G401.6 (cell line): ENCODE measurements around the gene PLEKHA8.

ENCODE experiments used
- FAIRE-seq: peaks from 2 replicates; lab custom pipeline; 2012; peaks lifted over from hg19 to GRCh38; lab: Jason Lieb, UNC

Gene PLEKHA8

GRCh38 chr7:30026229-30027064 is 1.8 kb upstream of the PLEKHA8 start, which contains the start of gene FKBP14:
Gene FKBP14, minus strand, starts transcription at chr7:30026702. Its CDS starts 194 bp downstream, at chr7:30026508.
- FAIRE-seq, result peak; percentile 99

GRCh38 chr7:30027065-30027456 is 1.2 kb upstream of the PLEKHA8 start:
- FAIRE-seq, result peak; percentile 76

DNA sequence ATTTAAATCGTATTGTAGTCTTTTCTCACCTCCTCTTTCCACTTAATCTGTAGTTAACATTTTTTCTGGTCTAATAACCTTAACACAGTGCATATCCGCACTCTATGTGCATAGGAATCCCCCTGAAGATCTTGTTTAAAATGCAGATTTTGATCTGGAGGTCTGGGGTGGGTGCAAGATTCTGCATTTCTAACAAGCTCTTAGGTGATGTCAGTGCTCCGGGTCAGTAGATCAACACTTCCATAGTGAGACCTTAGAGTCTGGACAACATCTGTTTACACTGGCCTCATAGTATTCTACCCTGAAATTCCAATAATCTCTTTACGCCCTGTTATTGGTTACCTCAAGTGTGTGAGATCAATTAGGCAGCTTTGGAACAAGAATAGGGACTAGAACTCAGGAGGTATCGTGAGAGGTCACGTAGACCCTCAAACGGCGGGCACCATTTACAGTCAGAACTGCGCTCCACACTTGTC is 434 bp upstream of the PLEKHA8 start:
- no peak for FAIRE-seq

DNA sequence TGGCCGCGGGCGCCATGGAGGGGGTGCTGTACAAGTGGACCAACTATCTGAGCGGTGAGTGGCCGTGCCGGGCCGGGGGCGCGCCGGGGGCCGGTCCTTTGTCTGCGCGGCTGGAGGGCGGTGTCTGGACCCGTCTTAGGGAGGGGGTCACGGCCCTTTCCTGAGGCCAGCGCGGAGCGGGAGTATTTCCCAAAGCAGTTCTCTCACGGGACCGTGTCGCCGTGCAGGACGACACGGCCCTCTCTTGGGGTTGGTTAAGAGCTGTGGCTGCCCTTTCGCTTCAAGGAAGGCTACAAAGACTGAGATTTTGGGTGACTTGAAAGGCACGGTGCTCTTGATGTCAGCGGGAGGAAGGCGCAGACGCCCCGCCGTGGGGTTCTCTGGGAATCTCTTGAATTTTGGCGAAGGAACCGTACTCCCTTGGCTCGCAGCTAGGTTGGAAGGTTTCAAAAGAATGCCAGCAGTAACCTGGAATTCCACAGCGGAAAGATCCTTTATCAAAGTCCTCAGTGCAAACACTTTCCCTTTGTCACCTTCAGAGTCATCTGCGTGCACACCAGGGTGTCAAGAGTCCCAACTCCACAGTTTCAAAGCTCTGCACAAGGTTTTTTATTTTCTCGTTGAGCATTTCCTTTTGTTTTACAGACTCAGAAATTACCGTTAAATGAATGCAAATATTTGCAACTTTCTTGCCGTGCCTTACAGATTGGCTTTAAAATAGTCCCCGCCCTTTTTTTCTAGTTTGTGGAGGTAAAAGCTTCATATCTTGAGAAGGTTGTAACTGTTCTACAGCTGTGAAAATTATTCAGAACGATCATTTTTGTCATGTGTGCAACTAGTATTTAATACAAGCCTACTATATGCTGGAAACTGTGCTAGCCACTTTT is 780 bp downstream of the PLEKHA8 start:
- FAIRE-seq, result peak; percentile 51

- no peak for FAIRE-seq
These were observed 1.5 kb downstream of the PLEKHA8 start for GRCh38 chr7:30029696-30030095.

GRCh38 chr7:30032310-30033125 is 4.3 kb downstream of the PLEKHA8 start:
- peak; percentile 34 for FAIRE-seq

DNA sequence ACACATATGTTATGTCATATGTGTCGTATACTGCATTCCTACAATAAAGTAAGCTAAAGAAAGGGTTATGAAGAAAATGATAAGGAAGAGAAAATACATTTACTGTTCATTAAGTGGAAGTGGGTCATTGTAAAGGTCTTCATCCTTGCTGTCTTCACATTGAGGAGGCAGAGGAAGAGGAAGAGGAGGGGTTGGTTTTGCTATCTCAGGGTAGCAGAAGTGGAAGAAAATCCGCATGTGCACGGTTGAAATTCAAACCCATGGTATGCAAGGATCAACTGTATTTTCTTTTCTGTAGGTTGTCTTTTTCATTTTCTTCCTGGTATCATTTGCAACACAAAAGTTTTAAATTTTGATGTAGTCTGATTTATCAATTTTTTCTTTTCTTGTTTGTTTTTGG is 6.3 kb downstream of the PLEKHA8 start:
- no peak for FAIRE-seq

GRCh38 chr7:30036220-30036619 is 8.0 kb downstream of the PLEKHA8 start:
- no peak for FAIRE-seq

DNA sequence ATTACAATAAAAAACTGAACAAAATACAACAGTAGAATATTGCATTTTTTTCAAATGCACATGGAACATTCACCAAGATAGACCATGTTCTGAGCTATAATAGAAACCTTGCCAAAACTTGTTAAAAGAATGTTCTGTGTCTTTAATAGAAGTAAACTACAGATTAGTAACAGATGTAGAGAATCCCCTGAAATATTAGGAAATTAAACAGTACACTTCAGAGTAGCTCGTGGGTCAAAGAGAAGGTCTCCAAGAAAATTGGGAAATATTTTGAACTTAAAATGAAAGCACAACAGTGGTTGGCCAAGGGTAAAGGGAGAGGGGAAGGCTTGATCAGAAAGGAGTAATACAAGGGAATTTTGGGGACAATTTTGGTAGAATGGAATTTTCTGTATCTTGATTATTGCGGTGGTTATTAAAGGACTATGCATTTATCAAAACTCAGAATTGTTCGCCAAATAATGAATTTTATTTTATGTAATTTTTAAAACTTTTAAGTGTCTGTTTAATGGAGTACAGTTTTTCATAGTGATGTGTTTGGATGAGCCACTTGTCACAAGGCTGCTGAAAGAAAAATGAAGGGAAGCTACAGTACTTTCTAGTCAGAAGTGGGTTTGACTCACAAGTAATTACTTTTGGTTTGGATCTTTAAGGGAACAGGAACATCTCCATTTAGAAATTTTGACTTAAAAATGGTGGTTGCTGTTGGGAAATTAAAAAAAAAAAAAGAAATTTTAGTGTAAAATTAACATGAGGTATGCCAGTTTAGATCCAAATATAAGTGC is 10.2 kb downstream of the PLEKHA8 start:
- peak; percentile 75 for FAIRE-seq

- no peak for FAIRE-seq
These were observed 12.7 kb downstream of the PLEKHA8 start for GRCh38 chr7:30040938-30041337.

DNA sequence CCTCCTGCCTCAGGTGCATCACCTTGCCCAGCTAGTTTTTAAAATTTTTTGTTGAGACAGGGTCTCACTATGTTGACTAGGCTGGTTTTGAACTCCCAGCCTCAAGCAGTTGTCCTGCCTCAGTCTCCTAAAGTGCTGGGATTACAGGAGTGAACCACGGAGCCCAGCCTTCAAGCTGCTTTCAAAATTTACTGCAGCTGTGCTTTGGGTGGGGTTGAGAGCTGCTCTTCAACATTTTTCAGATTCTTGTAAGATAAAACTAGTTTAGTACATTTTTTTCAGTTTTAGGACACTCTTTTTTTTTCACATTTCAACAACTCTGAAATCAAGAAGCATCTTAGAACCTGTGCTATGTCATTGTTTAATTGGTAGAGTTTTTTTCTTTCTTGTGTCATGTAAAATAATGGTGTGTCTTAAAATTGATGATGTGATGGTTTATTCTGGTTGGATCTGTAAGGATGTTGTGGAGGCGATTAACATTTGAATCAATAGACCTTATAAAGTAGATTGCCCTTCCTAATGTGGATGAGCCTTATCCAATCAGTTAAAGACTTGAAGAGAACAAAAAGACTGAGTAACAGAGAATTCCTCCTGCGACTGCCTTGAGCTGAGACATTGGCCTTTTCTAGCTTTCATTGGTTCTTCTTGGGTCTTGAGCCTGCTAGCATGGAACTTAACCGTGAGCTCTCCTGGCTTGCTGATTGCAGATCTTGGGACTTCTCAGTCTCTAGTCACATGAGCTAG is 13.5 kb downstream of the PLEKHA8 start:
- no peak for FAIRE-seq

- no peak for FAIRE-seq
These were observed 18.0 kb downstream of the PLEKHA8 start for GRCh38 chr7:30046127-30046770.

- FAIRE-seq, result no peak
These were observed 18.9 kb downstream of the PLEKHA8 start for GRCh38 chr7:30047124-30047523.

DNA sequence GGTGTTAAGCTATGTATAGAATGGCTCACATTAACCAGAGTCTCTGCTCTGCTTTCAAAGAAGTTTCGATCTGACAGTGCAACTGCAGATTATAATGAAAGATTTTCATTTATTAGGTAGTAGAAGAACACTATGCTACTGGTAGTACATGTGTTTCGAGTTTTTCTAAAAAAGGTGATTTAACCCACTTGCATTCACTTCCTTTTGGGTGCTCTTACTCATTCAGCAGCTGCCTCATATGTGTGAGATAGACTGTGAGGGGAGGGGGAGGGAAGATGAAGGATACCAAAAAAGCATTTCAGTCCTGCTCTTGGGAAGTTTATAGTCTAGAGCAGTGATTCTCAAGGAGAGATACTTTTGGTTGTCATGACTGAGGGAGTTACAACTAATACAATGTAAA is 20.4 kb downstream of the PLEKHA8 start:
- FAIRE-seq, result no peak

- no peak for FAIRE-seq
These were observed 21.0 kb downstream of the PLEKHA8 start for GRCh38 chr7:30049173-30049572.

DNA sequence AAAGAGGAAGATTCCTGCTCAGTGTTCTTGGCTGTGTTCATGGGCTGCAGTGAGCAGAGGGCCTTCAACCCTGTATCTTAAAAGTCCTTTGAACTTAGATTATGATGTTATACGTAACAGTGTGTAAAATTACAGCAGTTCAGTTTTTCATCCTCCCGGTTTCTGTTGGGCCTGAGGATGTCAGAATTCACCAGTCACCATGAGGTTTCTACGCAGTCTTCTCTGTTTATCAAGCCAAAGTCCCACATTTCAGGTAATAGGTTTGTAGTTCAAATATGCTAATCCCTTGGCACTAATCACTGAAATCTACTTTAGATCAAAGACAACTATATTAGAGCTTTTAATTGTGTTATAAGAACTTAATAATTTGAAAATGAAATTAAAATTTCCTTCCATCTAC is 24.9 kb downstream of the PLEKHA8 start:
- peak; percentile 13 for FAIRE-seq

GRCh38 chr7:30057741-30058140 is 29.5 kb downstream of the PLEKHA8 start:
- no peak for FAIRE-seq

DNA sequence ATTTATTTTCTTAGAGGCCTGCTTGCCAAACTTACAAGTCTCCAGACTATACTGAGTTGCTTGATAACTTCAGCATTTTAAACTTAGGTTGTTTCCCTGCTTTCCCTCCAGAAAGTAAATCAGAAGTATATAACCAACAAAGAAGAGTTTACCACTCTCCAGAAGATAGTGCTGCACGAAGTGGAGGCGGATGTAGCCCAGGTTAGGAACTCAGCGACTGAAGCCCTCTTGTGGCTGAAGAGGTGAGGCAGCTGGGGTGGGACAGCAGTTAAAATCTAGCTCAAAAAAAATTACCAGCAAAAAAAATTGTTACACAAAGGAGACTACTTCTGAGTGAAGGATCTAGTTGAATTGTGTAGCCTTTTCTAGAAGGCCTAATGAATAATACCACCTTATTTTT is 33.6 kb downstream of the PLEKHA8 start:
- FAIRE-seq, result peak; percentile 94

DNA sequence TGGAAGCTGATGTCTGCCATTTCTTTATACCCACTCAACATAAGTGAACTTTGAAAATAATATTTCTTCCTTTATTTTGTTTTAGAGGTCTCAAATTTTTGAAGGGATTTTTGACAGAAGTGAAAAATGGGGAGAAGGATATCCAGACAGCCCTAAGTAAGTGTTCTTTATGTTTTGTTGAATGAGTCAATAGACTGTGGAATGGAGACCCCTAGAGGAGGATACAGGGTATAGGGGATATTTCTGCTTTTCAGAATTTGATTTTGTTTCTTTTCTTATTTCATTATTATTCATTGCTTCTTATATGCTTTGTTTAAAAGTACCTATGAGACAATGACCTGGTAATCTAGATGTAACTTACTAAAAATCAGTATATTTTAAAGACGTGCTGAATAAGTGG is 34.4 kb downstream of the PLEKHA8 start:
- peak; percentile 98 for FAIRE-seq

DNA sequence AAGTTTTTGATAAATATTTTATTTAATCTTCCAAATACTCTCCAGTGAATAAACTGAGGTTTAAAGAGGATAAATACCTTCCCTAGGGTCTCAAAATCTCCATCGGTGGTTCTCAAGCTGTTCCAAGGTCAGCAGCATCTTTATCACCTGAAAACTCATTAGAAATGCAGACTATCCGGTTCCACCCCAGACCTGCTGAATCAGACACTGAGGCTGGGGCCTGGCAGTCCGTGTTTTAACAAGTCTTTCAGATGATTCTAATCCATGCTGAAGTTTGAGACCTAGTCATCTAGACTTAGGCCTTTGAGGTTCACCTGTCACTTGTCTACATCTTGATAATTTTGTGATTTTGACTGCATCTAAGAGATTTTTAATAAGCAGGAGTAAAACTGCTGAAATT is 37.5 kb downstream of the PLEKHA8 start:
- no peak for FAIRE-seq
